Naive thymus-derived CD8-positive, alpha-beta T cell (primary cell): ENCODE data around the gene CCT6A. TPM values are rescaled to one million over a fixed set of nuclear protein-coding genes. Genes with fewer than 3 reads are reported as not detected.
"Not testable (repeated sequence)": the region's sequence is repeated elsewhere in the genome, so short reads cannot be mapped to it uniquely, and the experiment has no call there.

Experiments
- ATAC-seq, 2 donors: fragments of 150-1000 bp; cut with Tn5 transposase in 1 of 2; sonication (Bioruptor Pico), chemical (Tn5 transposase) in 1 of 2; 1 replicate in 1 of 2; 2 replicates in 1 of 2; pipeline ENCODE4 v1.10.0; 2021; ENCODE audit warnings: mild to moderate bottlenecking in 2 of 2, moderate library complexity in 2 of 2
- POLR2A ChIA-PET: fragments of 350-600 bp; sonication (Branson Sonifier 250); formaldehyde crosslinking; loops from one replicate; lab custom pipeline; 2021; ENCODE audit warnings: antibody characterized with exemption; lab: Charles Lee
- DNase-seq, 10 donors: peaks; one replicate each; pipeline versions ENCODE4 v3.0.0 to v3.0.0-alpha.2; 2020 to 2022
- H3K27ac Mint-ChIP-seq, 10 donors: one replicate each; pipeline ENCODE4 v1.8.0; 2020 to 2022; ENCODE audit warnings: mild to moderate bottlenecking in 10 of 10, mixed read lengths in 10 of 10, moderate library complexity in 4 of 10, inconsistent platforms in 1 of 10
- H3K27me3 Mint-ChIP-seq, 5 donors: one replicate each; pipeline ENCODE4 v1.8.0; 2021 to 2022; ENCODE audit warnings: mixed read lengths in 5 of 5
- H3K36me3 Mint-ChIP-seq, 3 donors: one replicate each; pipeline ENCODE4 v1.8.0; 2020 to 2022; ENCODE audit warnings: mixed read lengths in 3 of 3, mild to moderate bottlenecking in 2 of 3, inconsistent platforms in 1 of 3
- H3K4me1 Mint-ChIP-seq, 4 donors: one replicate each; pipeline ENCODE4 v1.8.0; 2021 to 2022; ENCODE audit warnings: mixed read lengths in 4 of 4
- H3K4me3 Mint-ChIP-seq, 10 donors: one replicate each; pipeline ENCODE4 v1.8.0; 2020 to 2022; ENCODE audit warnings: mild to moderate bottlenecking in 10 of 10, mixed read lengths in 10 of 10, moderate library complexity in 6 of 10, inconsistent platforms in 1 of 10
- H3K9me3 Mint-ChIP-seq, 9 donors: one replicate each; pipeline ENCODE4 v1.8.0; 2020 to 2022; ENCODE audit warnings: mixed read lengths in 9 of 9, mild to moderate bottlenecking in 3 of 9, inconsistent platforms in 1 of 9, moderate library complexity in 1 of 9
- polyA plus RNA-seq, 3 donors: library from polyadenylated mRNA; unstranded; fragments of 300-500 nt; fragmentation: Illumina TruSeq; gene quantifications; one replicate each; pipeline ENCODE4 v1.2.3, GENCODE V29; 2021
- total RNA-seq, 8 experiments: library from RNA in 2 of 8; stranded (reverse) in 2 of 8; gene quantifications; one replicate each; pipeline ENCODE4 v1.2.3 and lab custom pipeline; 2021 to 2026

CCT6A gene
- total and polyA plus RNA-seq, 5 experiments from 2014 or later = 85.4 to 103 (median 90.3) TPM

GRCh38 chr7:56031556-56031955 is 20.0 kb upstream of the CCT6A start:
- Mint-ChIP-seq H3K4me1 (peaks cover 5 to 15% (median 12%) of the 10 kb centered on the region in 4 donors), H3K27ac (peak overlapping the region in 4 of 10 donors; percentile 4 to 67 (median 36)), H3K36me3 (peaks cover 0 to 12% (median 4%) of the 10 kb centered on the region in 3 donors)
- POLR2A ChIA-PET, H3K27me3 Mint-ChIP-seq, H3K4me3 Mint-ChIP-seq, DNase-seq, ATAC-seq, H3K9me3 Mint-ChIP-seq: not testable (repeated sequence)

GRCh38 chr7:56032578-56032977 is 19.0 kb upstream of the CCT6A start:
- ATAC-seq, DNase-seq, H3K9me3 Mint-ChIP-seq, POLR2A ChIA-PET, H3K27me3 Mint-ChIP-seq, H3K36me3 Mint-ChIP-seq: not testable (repeated sequence)
- peak overlapping the region in 1 of 10 donors; percentile 72 for H3K27ac Mint-ChIP-seq
- H3K4me1 Mint-ChIP-seq = peaks cover 4 to 15% (median 12%) of the 10 kb centered on the region in 4 donors
- peak overlapping the region in 3 of 10 donors; percentile 44 to 57 (median 57) for H3K4me3 Mint-ChIP-seq

GRCh38 chr7:56033671-56034432 is 17.7 kb upstream of the CCT6A start:
- peak overlapping the region in 9 of 10 donors; percentile 55 to 87 (median 77) for H3K27ac Mint-ChIP-seq
- peaks cover 0 to 7% (median 4%) of the 10 kb centered on the region in 3 donors for H3K36me3 Mint-ChIP-seq
- H3K4me1 Mint-ChIP-seq = peaks cover 4 to 15% (median 12%) of the 10 kb centered on the region in 4 donors
- peak; percentile 58 to 87 (median 77) for DNase-seq
- no peaks in the 10 kb centered on the region for H3K9me3 Mint-ChIP-seq
- no peaks in the 10 kb centered on the region for H3K27me3 Mint-ChIP-seq
- ATAC-seq = peak; percentile 96 to 98
- H3K4me3 Mint-ChIP-seq = peak overlapping the region; percentile 82 to 91 (median 88)
- POLR2A ChIA-PET = interaction anchor here (0.6 to 3.0 kb wide), 8 partner anchors 15 to 146 kb away, joined by 3 to 17 read pairs (median 4); partner anchors contain the start of genes CCT6A, CHCHD2, PSPH and SUMF2

GRCh38 chr7:56040730-56041129 is 10.8 kb upstream of the CCT6A start:
- no peak for ATAC-seq
- no peaks in the 10 kb centered on the region for H3K4me1 Mint-ChIP-seq
- POLR2A ChIA-PET = no interaction called here
- no peaks in the 10 kb centered on the region for H3K27me3 Mint-ChIP-seq
- peaks cover 0 to 7% (median 0%) of the 10 kb centered on the region in 3 donors for H3K36me3 Mint-ChIP-seq
- no peaks in the 10 kb centered on the region for H3K9me3 Mint-ChIP-seq
- no peak overlapping the region for H3K27ac Mint-ChIP-seq
- H3K4me3 Mint-ChIP-seq = no peak overlapping the region
- DNase-seq = no peak

- H3K27me3 Mint-ChIP-seq, ATAC-seq, H3K36me3 Mint-ChIP-seq, H3K4me1 Mint-ChIP-seq, DNase-seq, POLR2A ChIA-PET, H3K27ac Mint-ChIP-seq, H3K4me3 Mint-ChIP-seq, H3K9me3 Mint-ChIP-seq: not testable (repeated sequence)
Measured at GRCh38 chr7:56045758-56046157, 5.8 kb upstream of the CCT6A start.

GRCh38 chr7:56046721-56047445 is 4.7 kb upstream of the CCT6A start:
- POLR2A ChIA-PET = no interaction called here
- peak overlapping the region in 3 of 10 donors; percentile 14 to 67 (median 59) for H3K27ac Mint-ChIP-seq
- H3K4me3 Mint-ChIP-seq = no peak overlapping the region
- peaks cover 4 to 13% (median 12%) of the 10 kb centered on the region in 4 donors for H3K4me1 Mint-ChIP-seq
- DNase-seq (no peak), ATAC-seq (no peak)
- H3K27me3 Mint-ChIP-seq = no peaks in the 10 kb centered on the region
- peaks cover 0 to 2% (median 0%) of the 10 kb centered on the region in 3 donors for H3K36me3 Mint-ChIP-seq
- H3K9me3 Mint-ChIP-seq = no peaks in the 10 kb centered on the region

GRCh38 chr7:56047446-56048116 is 4.0 kb upstream of the CCT6A start:
- H3K4me1 Mint-ChIP-seq = peaks cover 4 to 18% (median 14%) of the 10 kb centered on the region in 4 donors
- ATAC-seq, H3K4me3 Mint-ChIP-seq, DNase-seq, H3K36me3 Mint-ChIP-seq, H3K9me3 Mint-ChIP-seq, POLR2A ChIA-PET, H3K27me3 Mint-ChIP-seq: not testable (repeated sequence)
- H3K27ac Mint-ChIP-seq = peak overlapping the region in 1 of 10 donors; percentile 8

- H3K27me3 Mint-ChIP-seq = no peaks in the 10 kb centered on the region
- DNase-seq (no peak), ATAC-seq (no peak)
- no peak overlapping the region for H3K4me3 Mint-ChIP-seq
- POLR2A ChIA-PET = interaction anchor here (0.6 kb wide), 1 partner anchor 160 kb away, joined by 4 read pairs; no protein-coding TSS in a partner anchor
- H3K9me3 Mint-ChIP-seq = no peaks in the 10 kb centered on the region
- H3K36me3 Mint-ChIP-seq = peaks cover 0 to 5% (median 0%) of the 10 kb centered on the region in 3 donors
- peaks cover 4 to 25% (median 18%) of the 10 kb centered on the region in 4 donors for H3K4me1 Mint-ChIP-seq
- peak overlapping the region in 3 of 10 donors; percentile 1 to 74 (median 59) for H3K27ac Mint-ChIP-seq
Measured at GRCh38 chr7:56048245-56048644, 3.3 kb upstream of the CCT6A start.

GRCh38 chr7:56048763-56049162 is 2.8 kb upstream of the CCT6A start:
- POLR2A ChIA-PET = interaction anchor here (0.6 to 0.7 kb wide), 2 partner anchors 15 to 161 kb away, joined by 4 read pairs; no protein-coding TSS in a partner anchor
- not testable (repeated sequence) for H3K9me3 Mint-ChIP-seq, H3K4me3 Mint-ChIP-seq, ATAC-seq, H3K36me3 Mint-ChIP-seq, DNase-seq, H3K27me3 Mint-ChIP-seq
- Mint-ChIP-seq H3K27ac (peak overlapping the region in 4 of 10 donors; percentile 1 to 74 (median 62)), H3K4me1 (peaks cover 4 to 29% (median 22%) of the 10 kb centered on the region in 4 donors)

GRCh38 chr7:56051053-56051338 is 569 bp upstream of the CCT6A start:
- ATAC-seq (no peak), DNase-seq (no peak)
- POLR2A ChIA-PET = interaction anchor here (0.6 to 2.2 kb wide), 12 partner anchors 8 to 685 kb away, joined by 3 to 42 read pairs (median 3); partner anchors contain the start of genes CHCHD2 and SUMF2
- peak overlapping the region; percentile 82 to 97 (median 96) for H3K27ac Mint-ChIP-seq
- H3K27me3 Mint-ChIP-seq = no peaks in the 10 kb centered on the region
- H3K4me3 Mint-ChIP-seq = peak overlapping the region; percentile 91 to 99 (median 96)
- no peaks in the 10 kb centered on the region for H3K9me3 Mint-ChIP-seq
- peaks cover 4 to 44% (median 32%) of the 10 kb centered on the region in 4 donors for H3K4me1 Mint-ChIP-seq
- H3K36me3 Mint-ChIP-seq = peaks cover 0 to 31% (median 0%) of the 10 kb centered on the region in 3 donors

- Mint-ChIP-seq H3K27me3 (no peaks in the 10 kb centered on the region), H3K36me3 (peaks cover 0 to 55% (median 0%) of the 10 kb centered on the region in 3 donors), H3K27ac (peak overlapping the region in 6 of 10 donors; percentile 19 to 69 (median 56)), H3K4me3 (peak overlapping the region in 9 of 10 donors; percentile 20 to 94 (median 64)), H3K4me1 (peaks cover 4 to 46% (median 32%) of the 10 kb centered on the region in 4 donors), H3K9me3 (no peaks in the 10 kb centered on the region)
- ATAC-seq (no peak), DNase-seq (no peak)
- POLR2A ChIA-PET = interaction anchor here (0.8 to 1.0 kb wide), 3 partner anchors 11 to 53 kb away, joined by 3 to 4 read pairs (median 3); partner anchors contain the start of genes CHCHD2 and SUMF2
Measured at GRCh38 chr7:56053379-56053778, 1.8 kb downstream of the CCT6A start.

GRCh38 chr7:56053993-56054392 is 2.4 kb downstream of the CCT6A start:
- DNase-seq (no peak), ATAC-seq (no peak)
- no peaks in the 10 kb centered on the region for H3K27me3 Mint-ChIP-seq
- H3K36me3 Mint-ChIP-seq = peaks cover 0 to 61% (median 0%) of the 10 kb centered on the region in 3 donors
- POLR2A ChIA-PET = interaction anchor here (0.9 to 1.0 kb wide), 2 partner anchors 10 to 52 kb away, joined by 3 read pairs; partner anchors contain the start of gene CHCHD2
- H3K27ac Mint-ChIP-seq = peak overlapping the region in 5 of 10 donors; percentile 10 to 80 (median 22)
- peak overlapping the region in 3 of 10 donors; percentile 18 to 94 (median 28) for H3K4me3 Mint-ChIP-seq
- no peaks in the 10 kb centered on the region for H3K9me3 Mint-ChIP-seq
- peaks cover 4 to 46% (median 32%) of the 10 kb centered on the region in 4 donors for H3K4me1 Mint-ChIP-seq
